Activated naive CD4-positive, alpha-beta T cell treated with Interleukin-2 at 50 U/mL for 16 hours (primary cell): ENCODE results near the gene SNX21.

Experiments used
- DNase-seq: peaks from one replicate; pipeline ENCODE4 v3.0.0-alpha.2; 2020

Gene SNX21

GRCh38 chr20:45883100-45883469, 49.5 kb downstream of the SNX21 start:
- no peak for DNase-seq

- no peak for DNase-seq
These were observed 53.2 kb downstream of the SNX21 start for GRCh38 chr20:45886590-45887345.

- no peak for DNase-seq
These were observed 53.7 kb downstream of the SNX21 start, which contains the start of gene SPATA25 for GRCh38 chr20:45887346-45887715. SPATA25 (minus strand) TSS chr20:45887622; CDS start chr20:45887590, 32 bp downstream.

GRCh38 chr20:45888681-45889080, 55.1 kb downstream of the SNX21 start:
- DNase-seq, result no peak

- DNase-seq, result peak; percentile 47
These were observed 56.7 kb downstream of the SNX21 start for GRCh38 chr20:45890077-45890984.

GRCh38 chr20:45890985-45891983, 57.7 kb downstream of the SNX21 start, which contains the start of the genes CTSA and NEURL2:
CTSA (plus strand) TSS chr20:45891335; CDS start chr20:45891569, 234 bp downstream.
NEURL2 (minus strand) TSS chr20:45891208; CDS start chr20:45890991, 217 bp downstream.
- DNase-seq, result peak; percentile 87

GRCh38 chr20:45892049-45892825, 58.6 kb downstream of the SNX21 start:
- no peak for DNase-seq
